WTC11 (cell line): ENCODE results near the gene ZNF174.

ENCODE experiments used
- E2F1 ChIP-seq: sonication (generic); formaldehyde crosslinking; IDR thresholded peaks from 2 replicates; pipeline ENCODE4 v1.8.0; 2022; ENCODE audit warnings: mild to moderate bottlenecking, missing genetic modification reagents
- FOXK1 ChIP-seq: sonication (generic); formaldehyde crosslinking; IDR thresholded peaks from 2 replicates; pipeline ENCODE4 v1.8.0; 2022; ENCODE audit warnings: mild to moderate bottlenecking, moderate library complexity, missing genetic modification reagents
- SP1 ChIP-seq: sonication (generic); formaldehyde crosslinking; conservative IDR thresholded peaks from 2 replicates; pipeline ENCODE4 v1.8.1; 2022; ENCODE audit warnings: missing genetic modification reagents
- TF ChIP-seq, protein P1 (sequence below): fragments of 200-600 bp; IDR thresholded peaks from 2 replicates; pipeline ENCODE4 v1.8.0; 2022; ENCODE audit warnings: antibody characterized with exemption
- TF ChIP-seq, protein P2 (sequence below): sonication (generic); formaldehyde crosslinking; IDR thresholded peaks from 2 replicates; pipeline ENCODE4 v1.8.1; 2023; ENCODE audit warnings: mild to moderate bottlenecking, missing genetic modification reagents, moderate library complexity
- TF ChIP-seq, protein P3 (sequence below): sonication (generic); formaldehyde crosslinking; IDR thresholded peaks from 2 replicates; pipeline ENCODE4 v1.8.0; 2022; ENCODE audit warnings: mild to moderate bottlenecking, missing genetic modification reagents
- TF ChIP-seq, protein P4 (sequence below): sonication (generic); formaldehyde crosslinking; IDR thresholded peaks from 2 replicates; pipeline ENCODE4 v1.8.1; 2022; ENCODE audit warnings: mild to moderate bottlenecking, missing genetic modification reagents, moderate library complexity, borderline replicate concordance

DNA sequence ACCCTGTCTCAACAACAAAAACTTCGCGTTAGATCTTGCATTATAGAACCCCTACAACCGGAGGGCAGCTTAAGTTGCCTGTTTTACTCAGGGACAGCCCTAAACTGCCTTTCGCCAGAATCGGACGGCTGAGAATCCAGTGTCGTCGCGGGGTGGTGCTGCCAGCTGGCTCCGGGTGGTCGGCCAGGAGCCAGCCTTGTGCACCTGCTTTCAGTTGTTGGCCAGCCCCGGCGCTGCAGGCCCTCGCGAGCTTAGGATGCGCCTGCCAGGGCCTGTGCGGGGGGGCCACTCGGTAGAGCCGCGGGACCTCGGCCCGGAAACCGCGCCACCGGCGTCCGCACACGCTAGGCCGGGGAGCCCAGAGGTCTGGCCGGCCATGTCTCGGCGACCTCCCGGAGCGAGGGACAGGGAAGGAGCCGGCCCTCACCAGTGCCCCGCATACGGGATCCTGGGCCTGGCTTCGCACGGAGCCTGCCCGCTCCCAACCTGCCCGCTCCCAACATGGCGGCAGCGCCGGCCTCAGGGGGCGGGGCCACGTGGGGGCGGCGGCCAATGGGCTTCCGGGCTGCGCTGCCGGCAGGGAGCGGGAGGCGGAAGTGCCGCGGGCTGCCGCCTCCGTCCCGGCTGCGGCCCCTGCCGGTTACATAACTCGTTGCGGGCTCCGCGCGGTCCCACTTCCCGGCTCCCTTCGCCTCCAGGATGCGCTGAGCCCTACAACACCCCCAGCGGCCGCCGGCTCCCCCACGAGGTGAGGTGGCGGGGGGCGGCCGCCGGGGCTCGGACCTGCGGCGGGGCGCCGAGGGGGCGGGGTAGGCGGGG lies 56.6 kb downstream of the ZNF174 start:
- TF ChIP-seq E2F1 (CRISPR knock-in tag) (no peak), SP1 (peak; percentile 99), FOXK1 (no peak)
- TF ChIP-seq, protein P1, sequence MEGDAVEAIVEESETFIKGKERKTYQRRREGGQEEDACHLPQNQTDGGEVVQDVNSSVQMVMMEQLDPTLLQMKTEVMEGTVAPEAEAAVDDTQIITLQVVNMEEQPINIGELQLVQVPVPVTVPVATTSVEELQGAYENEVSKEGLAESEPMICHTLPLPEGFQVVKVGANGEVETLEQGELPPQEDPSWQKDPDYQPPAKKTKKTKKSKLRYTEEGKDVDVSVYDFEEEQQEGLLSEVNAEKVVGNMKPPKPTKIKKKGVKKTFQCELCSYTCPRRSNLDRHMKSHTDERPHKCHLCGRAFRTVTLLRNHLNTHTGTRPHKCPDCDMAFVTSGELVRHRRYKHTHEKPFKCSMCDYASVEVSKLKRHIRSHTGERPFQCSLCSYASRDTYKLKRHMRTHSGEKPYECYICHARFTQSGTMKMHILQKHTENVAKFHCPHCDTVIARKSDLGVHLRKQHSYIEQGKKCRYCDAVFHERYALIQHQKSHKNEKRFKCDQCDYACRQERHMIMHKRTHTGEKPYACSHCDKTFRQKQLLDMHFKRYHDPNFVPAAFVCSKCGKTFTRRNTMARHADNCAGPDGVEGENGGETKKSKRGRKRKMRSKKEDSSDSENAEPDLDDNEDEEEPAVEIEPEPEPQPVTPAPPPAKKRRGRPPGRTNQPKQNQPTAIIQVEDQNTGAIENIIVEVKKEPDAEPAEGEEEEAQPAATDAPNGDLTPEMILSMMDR = no peak
- TF ChIP-seq, protein P2, sequence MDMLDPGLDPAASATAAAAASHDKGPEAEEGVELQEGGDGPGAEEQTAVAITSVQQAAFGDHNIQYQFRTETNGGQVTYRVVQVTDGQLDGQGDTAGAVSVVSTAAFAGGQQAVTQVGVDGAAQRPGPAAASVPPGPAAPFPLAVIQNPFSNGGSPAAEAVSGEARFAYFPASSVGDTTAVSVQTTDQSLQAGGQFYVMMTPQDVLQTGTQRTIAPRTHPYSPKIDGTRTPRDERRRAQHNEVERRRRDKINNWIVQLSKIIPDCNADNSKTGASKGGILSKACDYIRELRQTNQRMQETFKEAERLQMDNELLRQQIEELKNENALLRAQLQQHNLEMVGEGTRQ (CRISPR knock-in tag) = peak; percentile 96
- TF ChIP-seq, protein P3, sequence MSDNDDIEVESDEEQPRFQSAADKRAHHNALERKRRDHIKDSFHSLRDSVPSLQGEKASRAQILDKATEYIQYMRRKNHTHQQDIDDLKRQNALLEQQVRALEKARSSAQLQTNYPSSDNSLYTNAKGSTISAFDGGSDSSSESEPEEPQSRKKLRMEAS = peak; percentile 90
- TF ChIP-seq, protein P4, sequence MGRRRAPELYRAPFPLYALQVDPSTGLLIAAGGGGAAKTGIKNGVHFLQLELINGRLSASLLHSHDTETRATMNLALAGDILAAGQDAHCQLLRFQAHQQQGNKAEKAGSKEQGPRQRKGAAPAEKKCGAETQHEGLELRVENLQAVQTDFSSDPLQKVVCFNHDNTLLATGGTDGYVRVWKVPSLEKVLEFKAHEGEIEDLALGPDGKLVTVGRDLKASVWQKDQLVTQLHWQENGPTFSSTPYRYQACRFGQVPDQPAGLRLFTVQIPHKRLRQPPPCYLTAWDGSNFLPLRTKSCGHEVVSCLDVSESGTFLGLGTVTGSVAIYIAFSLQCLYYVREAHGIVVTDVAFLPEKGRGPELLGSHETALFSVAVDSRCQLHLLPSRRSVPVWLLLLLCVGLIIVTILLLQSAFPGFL = no peak
